PC-3 (cell line): ENCODE measurements around the gene NRIP1.

Experiments
- CTCF ChIP-seq: fragments of 300-600 bp; sonication (generic); conservative IDR thresholded peaks from 2 replicates; pipeline ENCODE4 v1.5.1; 2017; ENCODE audit warnings: antibody characterized with exemption, low read depth, mild to moderate bottlenecking, low read length
- EZH2 ChIP-seq: fragments of 300-600 bp; sonication (generic); IDR thresholded peaks from one replicate; pipeline ENCODE4 v1.6.1; 2017; ENCODE audit warnings: antibody characterized with exemption, mild to moderate bottlenecking, low read length; ENCODE audit not compliant: unreplicated experiment

- TF ChIP-seq CTCF (no peak), EZH2 (no peak)
These were observed 44.0 kb upstream of the NRIP1 start for GRCh38 chr21:15108801-15109200.
